NT2/D1 (cell line): ENCODE results near the gene RANBP17.
A peak's percentile ranks its signal among the peaks of the same experiment; 100 is the strongest.
"Not testable (repeated sequence)": the region's sequence is repeated elsewhere in the genome, so short reads cannot be mapped to it uniquely, and the experiment has no call there.

ENCODE experiments used
- DNase-seq: peaks from one replicate; pipeline ENCODE4 v3.0.0-alpha.2; 2011; ENCODE audit warnings: low read depth, low spot score
- H3K27me3 ChIP-seq: 2 replicates; pipeline ENCODE4 v1.6.0; 2011; ENCODE audit warnings: mild to moderate bottlenecking; ENCODE audit not compliant: insufficient read length, insufficient read depth
- H3K36me3 ChIP-seq: 2 replicates; pipeline ENCODE4 v1.6.1; 2011; ENCODE audit warnings: mild to moderate bottlenecking, low read length, mixed read lengths; ENCODE audit not compliant: insufficient read depth, insufficient read length
- H3K4me1 ChIP-seq: 2 replicates; pipeline ENCODE4 v1.5.1; 2011; ENCODE audit not compliant: insufficient read depth, insufficient read length
- H3K4me3 ChIP-seq: 2 replicates; pipeline ENCODE4 v1.5.1; 2011; ENCODE audit warnings: low read depth; ENCODE audit not compliant: insufficient read length
- H3K9ac ChIP-seq: 2 replicates; pipeline ENCODE4 v1.6.0; 2011; ENCODE audit warnings: low read depth; ENCODE audit not compliant: insufficient read length
- H3K9me3 ChIP-seq: 2 replicates; pipeline ENCODE4 v1.5.1; 2011; ENCODE audit warnings: mild to moderate bottlenecking, low read length; ENCODE audit not compliant: insufficient read depth
- SUZ12 ChIP-seq: IDR thresholded peaks from 2 replicates; pipeline ENCODE4 v1.6.1; 2011; ENCODE audit not compliant: insufficient read length, insufficient read depth; ENCODE audit errors: extremely low read depth
- YY1 ChIP-seq: IDR thresholded peaks from 2 replicates; pipeline ENCODE4 v1.6.1; 2011; ENCODE audit not compliant: insufficient read length, insufficient read depth
- ZNF274 ChIP-seq: IDR thresholded peaks from 2 replicates; pipeline ENCODE4 v1.6.1; 2011; ENCODE audit warnings: mild to moderate bottlenecking, low read depth, low read length

Gene RANBP17

GRCh38 chr5:171157276-171157675 lies 295.5 kb downstream of the RANBP17 start:
- Histone ChIP-seq H3K27me3 (no peaks in the 10 kb centered on the region), H3K9ac (no peak overlapping the region), H3K36me3 (no peaks in the 10 kb centered on the region), H3K4me1 (no peaks in the 10 kb centered on the region), H3K4me3 (no peak overlapping the region), H3K9me3 (no peaks in the 10 kb centered on the region)
- DNase-seq: no peak
- TF ChIP-seq YY1 (no peak), SUZ12 (no peak), ZNF274 (no peak)

GRCh38 chr5:171157775-171158174 lies 296.0 kb downstream of the RANBP17 start:
- Histone ChIP-seq H3K36me3 (no peaks in the 10 kb centered on the region), H3K9me3 (no peaks in the 10 kb centered on the region), H3K27me3 (no peaks in the 10 kb centered on the region), H3K9ac (no peak overlapping the region), H3K4me1 (no peaks in the 10 kb centered on the region), H3K4me3 (no peak overlapping the region)
- TF ChIP-seq SUZ12: no peak
- no peak for TF ChIP-seq YY1
- no peak for TF ChIP-seq ZNF274
- DNase-seq: no peak

- no peak for TF ChIP-seq ZNF274
- H3K9ac ChIP-seq: no peak overlapping the region
- DNase-seq: no peak
- H3K27me3 ChIP-seq: no peaks in the 10 kb centered on the region
- no peaks in the 10 kb centered on the region for H3K36me3 ChIP-seq
- H3K4me3 ChIP-seq: no peak overlapping the region
- H3K9me3 ChIP-seq: no peaks in the 10 kb centered on the region
- H3K4me1 ChIP-seq: no peaks in the 10 kb centered on the region
These were observed 296.8 kb downstream of the RANBP17 start for GRCh38 chr5:171158581-171158980.

GRCh38 chr5:171162165-171162564 lies 300.3 kb downstream of the RANBP17 start:
- H3K27me3 ChIP-seq: no peaks in the 10 kb centered on the region
- no peaks in the 10 kb centered on the region for H3K36me3 ChIP-seq
- no peak overlapping the region for H3K4me3 ChIP-seq
- H3K4me1 ChIP-seq: no peaks in the 10 kb centered on the region
- TF ChIP-seq SUZ12: no peak
- TF ChIP-seq YY1: no peak
- TF ChIP-seq ZNF274: no peak
- DNase-seq: no peak
- no peak overlapping the region for H3K9ac ChIP-seq
- no peaks in the 10 kb centered on the region for H3K9me3 ChIP-seq

GRCh38 chr5:171162596-171162995 lies 300.8 kb downstream of the RANBP17 start:
- no peak overlapping the region for H3K4me3 ChIP-seq
- DNase-seq: peak; percentile 48
- no peaks in the 10 kb centered on the region for H3K4me1 ChIP-seq
- no peak overlapping the region for H3K9ac ChIP-seq
- no peaks in the 10 kb centered on the region for H3K36me3 ChIP-seq
- TF ChIP-seq SUZ12 (no peak), YY1 (no peak), ZNF274 (no peak)
- H3K27me3 ChIP-seq: no peaks in the 10 kb centered on the region
- H3K9me3 ChIP-seq: no peaks in the 10 kb centered on the region

DNA sequence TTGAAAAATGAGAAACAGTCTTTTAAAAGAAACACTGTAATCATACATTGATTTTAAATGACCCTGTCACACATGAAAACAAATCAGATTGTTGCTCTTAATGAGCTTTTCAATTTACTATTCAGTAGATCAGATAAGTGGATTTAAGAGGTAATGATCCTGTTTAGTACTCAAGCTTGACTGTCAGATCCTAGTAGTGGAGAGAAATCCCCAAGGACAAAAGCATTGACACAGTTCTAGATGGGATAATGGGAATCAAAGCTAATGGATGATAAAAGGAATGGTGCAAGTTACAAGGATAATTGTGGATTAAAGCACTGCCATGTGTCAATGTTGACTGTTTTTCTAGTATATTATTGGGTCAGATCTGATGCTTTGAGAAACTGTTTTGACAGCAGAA lies 304.9 kb downstream of the RANBP17 start:
- Histone ChIP-seq H3K4me1 (no peaks in the 10 kb centered on the region), H3K9ac (no peak overlapping the region), H3K9me3 (no peaks in the 10 kb centered on the region), H3K27me3 (no peaks in the 10 kb centered on the region), H3K36me3 (no peaks in the 10 kb centered on the region), H3K4me3 (no peak overlapping the region)
- no peak for DNase-seq
- TF ChIP-seq SUZ12: no peak
- TF ChIP-seq ZNF274: no peak
- TF ChIP-seq YY1: no peak

GRCh38 chr5:171168171-171168570 lies 306.4 kb downstream of the RANBP17 start:
- H3K9me3 ChIP-seq: no peaks in the 10 kb centered on the region
- no peaks in the 10 kb centered on the region for H3K4me1 ChIP-seq
- H3K27me3 ChIP-seq: no peaks in the 10 kb centered on the region
- H3K36me3 ChIP-seq: no peaks in the 10 kb centered on the region
- no peak for DNase-seq
- no peak overlapping the region for H3K9ac ChIP-seq
- no peak for TF ChIP-seq ZNF274
- TF ChIP-seq SUZ12: no peak
- no peak for TF ChIP-seq YY1
- no peak overlapping the region for H3K4me3 ChIP-seq

DNA sequence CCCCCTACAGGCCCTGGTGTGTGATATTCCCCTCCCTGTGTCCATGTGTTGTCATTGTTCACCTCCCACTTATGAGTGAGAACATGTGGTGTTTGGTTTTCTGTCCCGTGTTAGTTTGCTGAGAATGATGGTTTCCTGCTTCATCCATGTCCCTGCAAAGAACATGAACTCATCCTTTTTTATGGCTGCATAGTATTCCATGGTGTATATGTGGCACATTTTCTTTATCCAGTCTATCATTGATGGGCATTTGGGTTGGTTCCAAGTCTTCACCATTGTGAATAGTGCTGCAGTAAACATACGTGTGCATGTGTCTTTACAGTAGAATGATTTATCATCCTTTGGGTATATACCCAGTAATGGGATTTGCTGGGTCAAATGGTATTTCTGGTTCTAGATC lies 313.1 kb downstream of the RANBP17 start:
- H3K9me3 ChIP-seq, H3K9ac ChIP-seq, H3K4me3 ChIP-seq, H3K36me3 ChIP-seq, H3K27me3 ChIP-seq, H3K4me1 ChIP-seq, DNase-seq: not testable (repeated sequence)
